Muscle of leg (tissue), 11 donors: ENCODE data around the gene MTA3. TPM values are rescaled to one million over a fixed set of nuclear protein-coding genes. Genes with fewer than 3 reads are reported as not detected.

Experiments
- DNase-seq: peaks from one replicate; pipeline ENCODE4 v3.0.0; 2013
- H3K27ac ChIP-seq: one replicate; pipeline ENCODE4 v1.5.1; 2013; ENCODE audit warnings: mild to moderate bottlenecking, low read length, control low read depth
- H3K27me3 ChIP-seq: one replicate; pipeline ENCODE4 v1.6.1; 2013; ENCODE audit warnings: low read length; ENCODE audit not compliant: control insufficient read depth, insufficient read depth
- H3K36me3 ChIP-seq: one replicate; pipeline ENCODE4 v1.6.1; 2013; ENCODE audit warnings: low read length; ENCODE audit not compliant: control insufficient read depth, insufficient read depth
- H3K4me1 ChIP-seq: one replicate; pipeline ENCODE4 v1.6.1; 2013; ENCODE audit warnings: low read length; ENCODE audit not compliant: control insufficient read depth, insufficient read depth
- H3K4me3 ChIP-seq: one replicate; pipeline ENCODE4 v1.5.1; 2013; ENCODE audit warnings: low read length, control low read depth
- H3K9me3 ChIP-seq: replicated peaks from 2 replicates; pipeline ENCODE4 v1.6.1; 2013; ENCODE audit warnings: low read depth, low read length; ENCODE audit not compliant: control insufficient read depth
- WGBS: methylation state at CpG from one replicate; pipeline ENCODE4 v1.1.5; 2013; ENCODE audit warnings: missing lambda C conversion rate; ENCODE audit not compliant: insufficient coverage; 5-methylcytosine and 5-hydroxymethylcytosine counted together
- polyA plus RNA-seq, 8 donors: library from polyadenylated mRNA; unstranded; fragments of 120-200 nt; gene quantifications; one replicate each; pipeline versions ENCODE4 v1.2.1 to v1.2.3, GENCODE V29; 2013; ENCODE audit warnings: inconsistent platforms in 1 of 8, low replicate concordance in 1 of 8; ENCODE audit not compliant: insufficient read length in 8 of 8, insufficient read depth in 1 of 8
- total RNA-seq: library from RNA; stranded (reverse); fragments of 120-200 nt; gene quantifications from one replicate; pipeline ENCODE4 v1.2.4, GENCODE V29; 2013

MTA3 gene
- total and polyA plus RNA-seq, 9 donors, result 22.5 to 37.9 (median 24.9) TPM

DNA sequence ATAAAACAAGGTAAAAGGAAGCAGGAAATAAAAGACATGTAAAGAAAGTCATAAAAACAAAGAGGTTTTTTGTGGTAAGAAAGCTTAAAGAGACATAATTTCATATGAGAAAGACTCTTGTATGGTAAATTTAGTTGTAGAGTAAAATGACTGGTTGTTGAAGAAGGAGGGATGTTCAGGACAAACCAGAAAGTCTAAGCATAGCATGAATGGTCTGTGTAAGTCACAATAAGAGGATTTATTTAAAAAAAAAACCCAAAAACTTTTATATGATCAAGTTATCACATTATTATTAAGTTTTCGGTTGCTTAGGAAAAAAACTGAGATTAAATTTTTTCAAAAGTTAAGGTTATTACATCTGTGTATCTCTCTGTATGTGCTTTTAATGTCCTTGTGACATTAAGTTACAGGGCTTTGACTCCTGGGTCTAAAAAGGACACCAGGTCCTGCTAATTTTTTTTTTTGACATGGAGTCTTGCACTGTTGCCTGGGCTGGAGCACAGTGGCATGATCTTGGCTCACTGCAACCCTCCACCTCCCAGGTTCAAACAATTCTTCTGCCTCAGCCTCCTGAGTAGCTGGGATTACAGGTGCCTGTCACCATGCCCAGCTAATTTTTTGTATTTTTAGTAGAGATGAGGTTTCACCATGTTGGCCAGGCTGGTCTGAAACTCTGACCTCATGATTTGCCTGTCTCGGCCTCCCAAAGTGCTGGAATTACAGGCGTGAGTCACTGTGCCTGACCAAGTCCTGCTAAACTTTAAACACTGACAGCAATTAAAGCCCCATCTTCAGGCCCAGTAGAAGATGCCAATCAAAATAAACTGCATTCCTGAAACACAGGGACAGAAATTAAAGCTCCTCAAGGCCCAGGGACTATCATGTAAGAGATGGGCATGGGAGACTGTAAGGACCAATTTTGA, 209.7 kb downstream of the MTA3 start:
- H3K27me3 ChIP-seq, result no peaks in the 10 kb centered on the region
- H3K9me3 ChIP-seq, result peaks cover 4% of the 10 kb centered on the region
- H3K27ac ChIP-seq, result no peak overlapping the region
- 93% methylated on average over 2 of the region's 3 CpGs for WGBS
- DNase-seq, result no peak
- H3K4me1 ChIP-seq, result no peaks in the 10 kb centered on the region
- no peak overlapping the region for H3K4me3 ChIP-seq
- H3K36me3 ChIP-seq, result peaks cover 20% of the 10 kb centered on the region

DNA sequence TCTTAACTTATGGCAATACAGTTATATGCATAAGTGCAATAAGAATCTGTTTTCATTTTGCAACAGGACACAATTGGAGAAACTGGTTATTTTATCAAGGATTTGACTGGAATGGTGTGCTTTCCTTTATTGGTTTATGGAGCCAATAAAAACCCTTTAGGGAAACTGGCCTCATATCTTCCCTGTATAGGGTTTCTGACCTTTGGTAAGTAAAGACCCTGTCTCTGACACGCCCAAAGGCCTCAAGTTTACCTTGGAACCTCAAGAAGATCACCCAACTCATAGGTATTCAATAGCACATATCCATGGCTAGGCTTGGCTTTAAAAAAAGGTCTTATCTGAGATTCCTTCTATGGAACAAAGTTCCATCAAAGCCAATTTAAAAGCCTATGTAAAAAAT, 212.7 kb downstream of the MTA3 start:
- Histone ChIP-seq H3K4me3 (no peak overlapping the region), H3K27ac (no peak overlapping the region), H3K27me3 (no peaks in the 10 kb centered on the region), H3K4me1 (peaks cover 19% of the 10 kb centered on the region), H3K36me3 (peaks cover 34% of the 10 kb centered on the region), H3K9me3 (peaks cover 4% of the 10 kb centered on the region)
- WGBS, result no CpG with 5 or more reads among the region's 1 CpG
- DNase-seq, result no peak

DNA sequence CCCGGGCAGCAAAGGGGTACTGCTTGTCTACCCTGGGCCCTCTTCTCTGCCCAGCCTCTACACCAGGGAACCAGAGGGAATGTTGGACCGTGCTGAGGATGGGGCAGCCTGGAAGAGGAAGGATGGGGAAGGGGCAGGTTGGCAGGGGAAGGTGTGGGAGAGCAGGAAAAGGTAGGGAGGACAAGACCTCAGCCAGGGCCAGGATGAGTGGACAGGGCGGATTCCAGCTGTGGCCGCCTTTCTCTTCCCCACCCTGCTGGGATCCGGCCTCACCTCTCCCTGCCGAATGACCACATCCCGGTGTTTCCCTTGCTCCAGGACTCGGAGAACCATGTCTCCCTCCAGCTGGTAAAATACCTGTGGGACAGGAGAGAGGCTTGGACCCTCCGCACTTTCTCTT, 215.1 kb downstream of the MTA3 start:
- H3K27me3 ChIP-seq, result no peaks in the 10 kb centered on the region
- peaks cover 45% of the 10 kb centered on the region for H3K36me3 ChIP-seq
- peaks cover 2% of the 10 kb centered on the region for H3K9me3 ChIP-seq
- WGBS, result 95% methylated on average over 7 of the region's 9 CpGs
- no peak for DNase-seq
- H3K4me3 ChIP-seq, result no peak overlapping the region
- peaks cover 41% of the 10 kb centered on the region for H3K4me1 ChIP-seq
- H3K27ac ChIP-seq, result no peak overlapping the region

DNA sequence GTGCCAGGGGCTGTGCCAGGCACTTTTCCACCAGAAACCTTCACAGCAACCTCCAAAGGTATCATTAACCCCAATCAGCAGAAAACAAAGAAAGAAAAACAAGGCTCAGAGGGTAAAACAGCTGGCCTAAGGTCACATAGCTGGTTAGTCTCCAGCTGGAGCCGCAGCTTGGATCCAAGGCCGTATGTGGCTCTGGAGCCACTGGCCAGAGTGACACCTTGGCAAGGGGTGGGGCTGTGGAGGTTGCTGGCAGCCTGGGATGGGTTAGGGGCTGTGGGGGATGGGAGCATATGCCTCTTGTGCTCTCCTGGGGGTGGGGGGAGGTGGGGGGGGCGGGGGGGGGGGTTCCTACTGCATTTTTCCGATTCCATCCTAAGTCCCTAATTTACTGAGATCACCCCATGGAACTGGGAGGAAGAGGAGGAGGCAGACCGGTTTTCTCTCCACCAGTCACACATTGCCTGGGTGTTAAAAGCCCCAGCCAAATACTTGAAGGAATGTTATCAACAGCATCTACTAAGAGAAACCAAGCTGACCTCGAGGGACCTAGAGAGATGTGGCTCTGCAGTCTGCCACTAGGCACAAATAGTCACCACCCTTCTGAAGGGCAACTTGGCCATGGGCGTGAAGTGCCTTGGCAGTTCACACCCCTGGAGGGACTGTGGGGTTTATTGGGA, 215.9 kb downstream of the MTA3 start:
- H3K9me3 ChIP-seq, result no peaks in the 10 kb centered on the region
- H3K36me3 ChIP-seq, result peaks cover 44% of the 10 kb centered on the region
- WGBS, result 90% methylated on average over 2 of the region's 7 CpGs
- H3K4me1 ChIP-seq, result peaks cover 46% of the 10 kb centered on the region
- no peak for DNase-seq
- no peak overlapping the region for H3K4me3 ChIP-seq
- H3K27ac ChIP-seq, result no peak overlapping the region
- H3K27me3 ChIP-seq, result no peaks in the 10 kb centered on the region

DNA sequence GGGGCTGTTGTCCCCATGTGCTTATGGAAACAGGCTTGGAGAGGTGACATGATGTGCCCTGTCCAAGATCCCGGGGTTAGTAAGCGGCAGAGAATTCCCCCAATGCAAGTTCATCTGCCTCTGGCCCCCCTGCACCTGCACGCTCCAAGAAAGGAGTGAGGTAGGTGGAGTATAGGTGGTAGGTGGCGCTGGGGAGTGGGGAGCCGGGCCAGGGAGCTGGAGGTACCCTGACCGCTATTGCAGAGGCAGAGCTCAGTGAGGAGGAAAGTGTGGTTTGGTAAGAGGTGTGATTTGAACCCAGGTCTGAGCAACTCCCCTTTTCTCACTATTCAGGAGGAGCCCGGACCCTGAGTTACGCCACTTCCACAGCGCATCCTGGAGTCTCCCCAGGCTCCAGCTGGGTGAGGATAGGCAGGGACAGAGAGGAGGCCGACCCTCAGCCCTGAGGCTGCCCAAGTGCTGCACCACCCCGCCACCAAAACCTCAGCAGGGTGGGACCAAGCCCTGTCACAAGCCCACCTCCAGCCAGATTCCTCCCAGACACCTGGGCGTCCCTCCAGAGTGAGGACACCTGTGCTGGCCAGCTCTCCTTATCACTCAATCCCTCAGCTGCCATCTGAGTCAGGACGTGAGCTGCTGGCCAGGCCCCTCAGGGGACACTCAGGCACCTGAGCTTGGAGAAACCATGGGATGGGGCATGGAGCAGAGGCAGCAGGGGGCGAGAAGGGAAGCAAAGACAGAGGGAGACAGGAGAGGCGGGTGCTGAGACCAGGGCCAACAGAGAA, 218.3 kb downstream of the MTA3 start:
- no peak for DNase-seq
- Histone ChIP-seq H3K4me3 (no peak overlapping the region), H3K27me3 (no peaks in the 10 kb centered on the region), H3K4me1 (peaks cover 67% of the 10 kb centered on the region), H3K9me3 (no peaks in the 10 kb centered on the region), H3K27ac (peak overlapping the region; percentile 51), H3K36me3 (peaks cover 44% of the 10 kb centered on the region)
- WGBS, result 81% methylated on average over 6 of the region's 15 CpGs

DNA sequence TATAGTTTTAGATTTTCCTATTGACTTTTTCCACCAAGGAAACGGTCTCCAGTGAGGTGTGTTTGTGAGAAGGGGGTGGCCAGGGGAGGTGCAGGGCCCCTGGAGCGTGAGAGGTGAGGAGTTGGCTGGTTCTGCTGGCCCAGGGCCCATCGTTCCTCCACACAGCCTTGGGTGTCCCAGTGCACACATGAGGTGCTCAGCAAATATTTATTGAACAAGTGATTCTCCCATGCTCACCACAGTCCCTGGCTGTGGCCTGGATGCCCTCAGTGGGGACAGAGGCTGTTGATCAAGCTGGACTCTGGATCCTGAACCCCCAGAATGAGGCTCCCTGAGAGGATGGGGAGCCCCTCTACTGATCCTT, 219.0 kb downstream of the MTA3 start:
- Histone ChIP-seq H3K36me3 (peaks cover 40% of the 10 kb centered on the region), H3K27ac (peak overlapping the region; percentile 51), H3K4me3 (no peak overlapping the region), H3K4me1 (peaks cover 71% of the 10 kb centered on the region), H3K9me3 (no peaks in the 10 kb centered on the region), H3K27me3 (no peaks in the 10 kb centered on the region)
- DNase-seq, result no peak
- WGBS, result 76% methylated on average over 2 of the region's 3 CpGs

DNA sequence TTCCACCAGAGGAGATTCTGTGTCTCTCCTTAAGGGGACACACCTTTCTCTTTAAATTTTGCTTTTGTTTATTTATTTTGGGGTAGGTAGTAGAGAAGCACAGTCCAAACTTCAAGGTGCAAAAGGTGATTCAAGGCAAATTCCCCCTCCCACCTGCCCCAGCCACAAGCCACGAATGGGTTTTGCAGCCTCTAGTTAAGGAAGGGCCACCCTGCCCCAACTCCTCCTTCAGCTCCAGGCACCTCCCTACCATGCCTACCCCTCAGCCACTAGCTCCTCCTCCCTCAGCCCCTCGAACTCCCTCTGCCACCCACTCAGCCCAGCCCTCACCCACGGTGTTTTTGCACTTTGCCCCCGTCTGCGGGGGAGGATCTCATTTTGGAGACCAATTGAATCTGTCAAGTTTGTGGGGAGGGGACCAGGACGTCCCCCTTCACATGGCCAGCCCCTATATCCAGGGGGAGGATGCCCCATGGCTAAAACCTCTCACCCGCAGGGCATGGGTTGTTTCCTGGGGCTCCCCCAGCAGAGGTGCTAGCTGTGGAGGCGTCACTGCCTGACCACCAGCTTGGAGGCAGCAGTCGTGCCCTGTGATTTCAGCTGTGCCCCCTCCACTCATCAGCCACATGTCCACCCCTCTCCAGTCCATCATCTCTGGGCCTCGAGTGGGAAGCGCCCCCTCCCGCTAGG, 219.5 kb downstream of the MTA3 start:
- 85% methylated on average over 5 of the region's 12 CpGs for WGBS
- peaks cover 35% of the 10 kb centered on the region for H3K36me3 ChIP-seq
- H3K9me3 ChIP-seq, result no peaks in the 10 kb centered on the region
- no peak overlapping the region for H3K4me3 ChIP-seq
- DNase-seq, result no peak
- no peak overlapping the region for H3K27ac ChIP-seq
- no peaks in the 10 kb centered on the region for H3K27me3 ChIP-seq
- peaks cover 71% of the 10 kb centered on the region for H3K4me1 ChIP-seq

DNA sequence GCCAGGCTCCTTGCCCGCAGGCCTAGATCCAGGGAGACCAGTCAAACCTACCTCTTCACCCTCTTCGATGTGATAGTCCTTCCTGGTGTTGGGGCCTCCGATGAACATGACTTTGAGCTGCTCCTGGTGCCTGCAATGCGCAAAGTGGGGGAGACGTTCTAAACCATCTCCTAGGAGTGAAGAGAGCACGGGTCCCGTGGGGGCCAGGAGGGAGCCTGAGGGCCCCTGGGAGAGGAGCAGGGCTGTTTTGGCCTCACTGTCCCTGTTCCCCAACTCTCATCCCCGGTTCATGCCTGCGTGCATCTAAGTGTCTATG, 220.0 kb downstream of the MTA3 start:
- H3K9me3 ChIP-seq, result no peaks in the 10 kb centered on the region
- no peak overlapping the region for H3K4me3 ChIP-seq
- DNase-seq, result no peak
- no peaks in the 10 kb centered on the region for H3K27me3 ChIP-seq
- 69% methylated on average over 4 of the region's 9 CpGs for WGBS
- peaks cover 30% of the 10 kb centered on the region for H3K36me3 ChIP-seq
- H3K4me1 ChIP-seq, result peaks cover 72% of the 10 kb centered on the region
- no peak overlapping the region for H3K27ac ChIP-seq

DNA sequence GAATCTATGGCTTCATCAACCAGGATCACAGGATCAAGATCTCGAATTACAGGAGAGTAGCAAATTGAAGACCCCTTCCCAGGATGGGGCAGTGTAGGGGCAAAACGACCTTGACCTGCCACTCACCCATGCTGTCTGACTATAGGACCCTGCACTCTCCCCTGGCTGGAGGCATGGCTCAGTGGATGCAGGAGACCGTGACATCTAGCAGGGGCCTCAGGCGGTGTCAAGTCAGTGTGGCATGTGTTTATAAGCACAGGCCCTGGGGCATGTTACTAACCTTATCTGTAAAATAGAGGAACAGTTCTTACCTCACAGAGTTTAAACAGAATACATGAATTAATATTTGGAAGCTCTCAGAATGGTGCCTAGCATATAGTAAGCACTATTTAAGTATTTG, 220.4 kb downstream of the MTA3 start:
- no CpG with 5 or more reads among the region's 4 CpGs for WGBS
- Histone ChIP-seq H3K9me3 (no peaks in the 10 kb centered on the region), H3K27me3 (no peaks in the 10 kb centered on the region), H3K27ac (no peak overlapping the region), H3K4me1 (peaks cover 74% of the 10 kb centered on the region), H3K36me3 (peaks cover 26% of the 10 kb centered on the region), H3K4me3 (no peak overlapping the region)
- DNase-seq, result no peak
